ENCODE results near the gene RFX3. TPM values are rescaled to one million over a fixed set of nuclear protein-coding genes. Genes with fewer than 3 reads are reported as not detected.
A peak's percentile ranks its signal among the peaks of the same experiment; 100 is the strongest.

Gene RFX3
- total RNA-seq, 1 experiment from 2014 or later: 7.4 TPM

- H3K4me1 ChIP-seq (ENCODE audit: insufficient read depth, low read length, poor library complexity, severe bottlenecking): peaks cover 10% of the 10 kb centered on the region
- H3K36me3 ChIP-seq (ENCODE audit: insufficient read depth, low read length, poor library complexity, severe bottlenecking): no peaks in the 10 kb centered on the region
- DNase-seq (ENCODE audit: low spot score): peak; percentile 26
- POLR2A ChIA-PET (ENCODE audit: low non-redundant PET): no interaction called here
- no peak for TF ChIP-seq CTCF (conservative IDR thresholded peaks at IDR 0.05; ENCODE audit: low read depth, low read length)
- TF ChIP-seq EZH2 (IDR thresholded peaks at IDR 0.05; ENCODE audit: borderline replicate concordance, low read depth, low read length, poor library complexity, severe bottlenecking): no peak
- CTCF ChIA-PET: no interaction called here
- intact Hi-C loops (cut with micrococcal nuclease; ENCODE audit: unreplicated experiment): no loop called here
- H3K27ac ChIP-seq (ENCODE audit: low read depth, low read length, poor library complexity, severe bottlenecking): no peak overlapping the region
- no peaks in the 10 kb centered on the region for H3K9me3 ChIP-seq (ENCODE audit: low read depth, low read length, poor library complexity, severe bottlenecking)
- no peaks in the 10 kb centered on the region for H3K27me3 ChIP-seq (replicated peaks; ENCODE audit: insufficient read depth, low read depth, low read length, poor library complexity)
- H3K4me3 ChIP-seq (ENCODE audit: low read depth, low read length, poor library complexity, severe bottlenecking): no peak overlapping the region
- BruUV-seq (replicated peaks): no TSS peak
Measured at GRCh38 chr9:3498691-3499090, 27.1 kb downstream of the RFX3 start.

DNA sequence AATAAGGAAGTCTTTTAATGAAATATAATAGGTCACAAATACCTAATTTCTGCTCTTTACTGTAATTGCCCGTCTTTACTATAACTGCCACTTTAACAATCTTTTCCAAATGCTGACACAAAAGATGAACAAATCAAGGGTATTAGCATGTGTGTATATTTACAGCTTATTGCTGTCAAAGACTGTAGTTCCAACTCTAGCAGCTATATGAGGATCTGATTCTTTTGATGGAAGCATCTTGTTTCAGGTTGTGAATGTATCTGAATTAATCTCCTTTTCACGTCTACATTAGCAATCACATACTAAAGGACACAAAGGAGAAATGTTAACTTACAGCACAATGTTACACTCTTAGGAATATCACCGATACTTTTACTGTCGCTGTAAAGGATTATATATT, 27.9 kb downstream of the RFX3 start:
- BruUV-seq (replicated peaks): no TSS peak
- DNase-seq (ENCODE audit: low spot score): no peak
- no peak overlapping the region for H3K27ac ChIP-seq (ENCODE audit: low read depth, low read length, poor library complexity, severe bottlenecking)
- H3K9me3 ChIP-seq (ENCODE audit: low read depth, low read length, poor library complexity, severe bottlenecking): no peaks in the 10 kb centered on the region
- no peak overlapping the region for H3K4me3 ChIP-seq (ENCODE audit: low read depth, low read length, poor library complexity, severe bottlenecking)
- POLR2A ChIA-PET (ENCODE audit: low non-redundant PET): no interaction called here
- peaks cover 10% of the 10 kb centered on the region for H3K4me1 ChIP-seq (ENCODE audit: insufficient read depth, low read length, poor library complexity, severe bottlenecking)
- TF ChIP-seq EZH2 (IDR thresholded peaks at IDR 0.05; ENCODE audit: borderline replicate concordance, low read depth, low read length, poor library complexity, severe bottlenecking): no peak
- no peak for TF ChIP-seq CTCF (conservative IDR thresholded peaks at IDR 0.05; ENCODE audit: low read depth, low read length)
- no peaks in the 10 kb centered on the region for H3K27me3 ChIP-seq (replicated peaks; ENCODE audit: insufficient read depth, low read depth, low read length, poor library complexity)
- intact Hi-C loops (cut with micrococcal nuclease; ENCODE audit: unreplicated experiment): no loop called here
- CTCF ChIA-PET: no interaction called here
- no peaks in the 10 kb centered on the region for H3K36me3 ChIP-seq (ENCODE audit: insufficient read depth, low read length, poor library complexity, severe bottlenecking)

DNA sequence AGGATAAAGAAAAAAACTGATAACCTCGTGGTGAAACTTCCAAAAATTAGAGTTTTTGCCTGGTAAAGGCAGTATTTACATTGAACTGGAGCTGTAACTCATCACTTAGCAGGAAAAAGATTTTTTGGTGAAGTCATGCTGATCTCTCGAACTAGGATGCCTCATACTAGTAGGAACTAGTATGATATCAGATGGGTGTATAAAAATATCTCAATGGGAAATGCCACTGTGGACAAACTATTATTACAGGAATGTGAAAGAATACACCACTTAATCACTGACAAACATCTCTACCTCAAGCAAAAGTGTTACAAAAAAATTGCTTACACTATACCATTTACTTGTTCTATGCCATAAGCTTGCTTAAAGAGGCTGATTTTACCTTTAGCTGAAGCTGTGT, 28.4 kb downstream of the RFX3 start:
- CTCF ChIA-PET: no interaction called here

More for the DNA sequence above, 28.4 kb downstream of the RFX3 start:
- Histone ChIP-seq H3K4me1 (ENCODE audit: insufficient read depth, low read length, poor library complexity, severe bottlenecking) (peaks cover 10% of the 10 kb centered on the region), H3K27ac (ENCODE audit: low read depth, low read length, poor library complexity, severe bottlenecking) (no peak overlapping the region), H3K36me3 (ENCODE audit: insufficient read depth, low read length, poor library complexity, severe bottlenecking) (no peaks in the 10 kb centered on the region), H3K27me3 (replicated peaks; ENCODE audit: insufficient read depth, low read depth, low read length, poor library complexity) (no peaks in the 10 kb centered on the region), H3K4me3 (ENCODE audit: low read depth, low read length, poor library complexity, severe bottlenecking) (no peak overlapping the region), H3K9me3 (ENCODE audit: low read depth, low read length, poor library complexity, severe bottlenecking) (no peaks in the 10 kb centered on the region)
- intact Hi-C loops (cut with micrococcal nuclease; ENCODE audit: unreplicated experiment): no loop called here
- no peak for TF ChIP-seq CTCF (conservative IDR thresholded peaks at IDR 0.05; ENCODE audit: low read depth, low read length)
- TF ChIP-seq EZH2 (IDR thresholded peaks at IDR 0.05; ENCODE audit: borderline replicate concordance, low read depth, low read length, poor library complexity, severe bottlenecking): no peak
- POLR2A ChIA-PET (ENCODE audit: low non-redundant PET): no interaction called here
- DNase-seq (ENCODE audit: low spot score): no peak
- BruUV-seq (replicated peaks): no TSS peak
